Panc1 (cell line): ENCODE measurements around the gene TNNC2. TPM values are rescaled to one million over a fixed set of nuclear protein-coding genes. Genes with fewer than 3 reads are reported as not detected.

Experiments used
- ATAC-seq: fragments of 200-7000 bp; cut with Tn5 transposase; 2 replicates; pipeline ENCODE4 v1.9.1; 2020; ENCODE audit warnings: mild to moderate bottlenecking, moderate library complexity
- BruUV-seq: library from RNA; stranded (reverse); fragments of 400-500 nt; replicated peaks from 2 replicates; lab custom pipeline; 2021; lab: Mats Ljungman, UMichigan
- CTCF ChIA-PET: fragments of 300-600 bp; sonication (Branson Sonifier 250); formaldehyde crosslinking; loops from one replicate; lab custom pipeline; 2022; ENCODE audit warnings: antibody characterized with exemption; lab: Charles Lee
- POLR2A ChIA-PET: fragments of 300-600 bp; sonication (Branson Sonifier 250); formaldehyde crosslinking; loops from one replicate; lab custom pipeline; 2022; ENCODE audit warnings: antibody characterized with exemption; lab: Charles Lee
- DNase-seq: peaks from one replicate; pipeline ENCODE4 v3.0.0-alpha.2; 2010; ENCODE audit warnings: low read depth, low spot score
- H3K27ac ChIP-seq: 2 replicates; pipeline ENCODE4 v1.5.1; 2011; ENCODE audit warnings: mild to moderate bottlenecking, low read length, inconsistent platforms
- H3K27me3 ChIP-seq: fragments of 200-500 bp; sonication (Bioruptor generic); 2 replicates; pipeline ENCODE4 v1.6.0; 2014; ENCODE audit warnings: low read length, inconsistent platforms; ENCODE audit not compliant: control insufficient read depth, insufficient read depth
- H3K36me3 ChIP-seq: fragments of 200-500 bp; sonication (Bioruptor generic); 2 replicates; pipeline ENCODE4 v1.5.1; 2014; ENCODE audit warnings: inconsistent platforms, mild to moderate bottlenecking, low read length, moderate library complexity; ENCODE audit not compliant: control insufficient read depth, insufficient read depth
- H3K4me1 ChIP-seq: 2 replicates; pipeline ENCODE4 v1.5.1; 2011; ENCODE audit warnings: inconsistent platforms, mild to moderate bottlenecking, low read length, moderate library complexity; ENCODE audit not compliant: control insufficient read depth, insufficient read depth
- H3K4me3 ChIP-seq, 2 experiments: 2 replicates each; pipeline ENCODE4 v1.5.1; 2011 to 2012; ENCODE audit warnings: low read depth in 2 of 2, low read length in 2 of 2, mild to moderate bottlenecking in 2 of 2, inconsistent platforms in 1 of 2, moderate library complexity in 1 of 2
- H3K9me3 ChIP-seq: fragments of 200-500 bp; sonication (Bioruptor generic); 2 replicates; pipeline ENCODE4 v1.5.1; 2014; ENCODE audit warnings: low read depth, mild to moderate bottlenecking, inconsistent platforms, low read length, moderate library complexity; ENCODE audit not compliant: control insufficient read depth, insufficient read depth
- POLR2AphosphoS5 ChIP-seq: IDR thresholded peaks from 2 replicates; pipeline ENCODE4 v1.6.1; 2012; ENCODE audit warnings: mild to moderate bottlenecking, low read depth, low read length, moderate library complexity
- SIN3A ChIP-seq: IDR thresholded peaks from 2 replicates; pipeline ENCODE4 v1.6.1; 2012; ENCODE audit warnings: low read depth, mild to moderate bottlenecking, low read length, moderate library complexity, borderline replicate concordance; ENCODE audit not compliant: insufficient read depth
- TCF7L2 ChIP-seq: IDR thresholded peaks from 2 replicates; pipeline ENCODE4 v1.6.1; 2011; ENCODE audit warnings: mild to moderate bottlenecking, low read depth, low read length, inconsistent platforms
- in situ Hi-C: cut with HindIII; loops from 2 replicates; pipeline ENCODE4 v1.10.0; 2016; ENCODE audit warnings: low sequenced_read_pairs, low pct_unique_long_range_greater_than_20kb
- intact Hi-C: fragments of 100-400 bp; cut with micrococcal nuclease; formaldehyde crosslinking; loops from one replicate; pipeline ENCODE4 v1.10.0; 2022; ENCODE audit not compliant: unreplicated experiment
- total RNA-seq: library from RNA; stranded (reverse); gene quantifications from one replicate; pipeline ENCODE4 v1.2.1, GENCODE V29; 2021; ENCODE audit not compliant: unreplicated experiment
- TF ChIP-seq, protein P1 (sequence below), 2 experiments: IDR thresholded peaks; 2 replicates each; pipeline ENCODE4 v1.6.1; 2011 to 2012; ENCODE audit warnings: low read depth in 2 of 2, control low read depth in 1 of 2, low read length in 1 of 2, mild to moderate bottlenecking in 1 of 2, moderate library complexity in 1 of 2; ENCODE audit not compliant: insufficient read depth in 1 of 2
- TF ChIP-seq, protein P2 (sequence below): fragments of 450-650 bp; IDR thresholded peaks from 2 replicates; pipeline ENCODE4 v1.5.1; 2017; ENCODE audit warnings: mild to moderate bottlenecking

The TNNC2 gene
- total RNA-seq, 1 experiment from 2014 or later = 0.26 TPM

DNA sequence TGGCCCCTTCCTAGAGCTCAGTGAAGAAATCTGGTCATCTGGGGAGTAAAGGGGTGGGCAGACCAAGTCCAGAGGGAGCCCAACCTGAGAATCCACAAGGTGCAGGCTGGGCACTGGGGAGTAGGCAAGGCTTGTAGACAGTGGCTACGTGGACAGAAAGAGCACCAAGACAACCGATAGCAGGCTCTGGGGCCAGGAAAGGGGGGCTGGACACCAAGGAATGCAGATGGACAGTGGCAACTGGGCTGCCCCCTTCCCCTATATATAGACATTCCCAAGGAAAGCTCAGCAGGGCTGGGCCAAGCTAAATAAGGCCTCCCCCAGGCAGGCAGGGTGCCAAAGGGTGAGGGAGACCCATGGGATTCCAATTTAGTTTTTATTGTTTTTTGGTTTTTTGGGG lies 1.5 kb upstream of the TNNC2 start:
- ChIA-PET CTCF (no interaction called here), POLR2A (interaction anchor here (0.5 to 0.6 kb wide), 2 partner anchors 39 to 57 kb away, joined by 3 to 7 read pairs; no protein-coding TSS in a partner anchor)
- no peaks in the 10 kb centered on the region for H3K4me1 ChIP-seq
- TF ChIP-seq, protein P1, sequence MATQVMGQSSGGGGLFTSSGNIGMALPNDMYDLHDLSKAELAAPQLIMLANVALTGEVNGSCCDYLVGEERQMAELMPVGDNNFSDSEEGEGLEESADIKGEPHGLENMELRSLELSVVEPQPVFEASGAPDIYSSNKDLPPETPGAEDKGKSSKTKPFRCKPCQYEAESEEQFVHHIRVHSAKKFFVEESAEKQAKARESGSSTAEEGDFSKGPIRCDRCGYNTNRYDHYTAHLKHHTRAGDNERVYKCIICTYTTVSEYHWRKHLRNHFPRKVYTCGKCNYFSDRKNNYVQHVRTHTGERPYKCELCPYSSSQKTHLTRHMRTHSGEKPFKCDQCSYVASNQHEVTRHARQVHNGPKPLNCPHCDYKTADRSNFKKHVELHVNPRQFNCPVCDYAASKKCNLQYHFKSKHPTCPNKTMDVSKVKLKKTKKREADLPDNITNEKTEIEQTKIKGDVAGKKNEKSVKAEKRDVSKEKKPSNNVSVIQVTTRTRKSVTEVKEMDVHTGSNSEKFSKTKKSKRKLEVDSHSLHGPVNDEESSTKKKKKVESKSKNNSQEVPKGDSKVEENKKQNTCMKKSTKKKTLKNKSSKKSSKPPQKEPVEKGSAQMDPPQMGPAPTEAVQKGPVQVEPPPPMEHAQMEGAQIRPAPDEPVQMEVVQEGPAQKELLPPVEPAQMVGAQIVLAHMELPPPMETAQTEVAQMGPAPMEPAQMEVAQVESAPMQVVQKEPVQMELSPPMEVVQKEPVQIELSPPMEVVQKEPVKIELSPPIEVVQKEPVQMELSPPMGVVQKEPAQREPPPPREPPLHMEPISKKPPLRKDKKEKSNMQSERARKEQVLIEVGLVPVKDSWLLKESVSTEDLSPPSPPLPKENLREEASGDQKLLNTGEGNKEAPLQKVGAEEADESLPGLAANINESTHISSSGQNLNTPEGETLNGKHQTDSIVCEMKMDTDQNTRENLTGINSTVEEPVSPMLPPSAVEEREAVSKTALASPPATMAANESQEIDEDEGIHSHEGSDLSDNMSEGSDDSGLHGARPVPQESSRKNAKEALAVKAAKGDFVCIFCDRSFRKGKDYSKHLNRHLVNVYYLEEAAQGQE (IDR thresholded peaks at IDR 0.05; ENCODE audit: insufficient read depth in 1 of 2, low read depth in 2 of 2, low read length in 1 of 2) = no peak
- TF ChIP-seq SIN3A (no peak), POLR2AphosphoS5 (no peak), TCF7L2 (no peak)
- TF ChIP-seq, protein P2, sequence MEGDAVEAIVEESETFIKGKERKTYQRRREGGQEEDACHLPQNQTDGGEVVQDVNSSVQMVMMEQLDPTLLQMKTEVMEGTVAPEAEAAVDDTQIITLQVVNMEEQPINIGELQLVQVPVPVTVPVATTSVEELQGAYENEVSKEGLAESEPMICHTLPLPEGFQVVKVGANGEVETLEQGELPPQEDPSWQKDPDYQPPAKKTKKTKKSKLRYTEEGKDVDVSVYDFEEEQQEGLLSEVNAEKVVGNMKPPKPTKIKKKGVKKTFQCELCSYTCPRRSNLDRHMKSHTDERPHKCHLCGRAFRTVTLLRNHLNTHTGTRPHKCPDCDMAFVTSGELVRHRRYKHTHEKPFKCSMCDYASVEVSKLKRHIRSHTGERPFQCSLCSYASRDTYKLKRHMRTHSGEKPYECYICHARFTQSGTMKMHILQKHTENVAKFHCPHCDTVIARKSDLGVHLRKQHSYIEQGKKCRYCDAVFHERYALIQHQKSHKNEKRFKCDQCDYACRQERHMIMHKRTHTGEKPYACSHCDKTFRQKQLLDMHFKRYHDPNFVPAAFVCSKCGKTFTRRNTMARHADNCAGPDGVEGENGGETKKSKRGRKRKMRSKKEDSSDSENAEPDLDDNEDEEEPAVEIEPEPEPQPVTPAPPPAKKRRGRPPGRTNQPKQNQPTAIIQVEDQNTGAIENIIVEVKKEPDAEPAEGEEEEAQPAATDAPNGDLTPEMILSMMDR = no peak
- no peak overlapping the region for H3K4me3 ChIP-seq
- no peaks in the 10 kb centered on the region for H3K9me3 ChIP-seq
- no peak for DNase-seq
- H3K27ac ChIP-seq = no peak overlapping the region
- no peaks in the 10 kb centered on the region for H3K36me3 ChIP-seq
- ATAC-seq = no peak
- no peaks in the 10 kb centered on the region for H3K27me3 ChIP-seq
- intact Hi-C loops (no loop called here), in situ Hi-C loops (no loop called here)
- no TSS peak for BruUV-seq

DNA sequence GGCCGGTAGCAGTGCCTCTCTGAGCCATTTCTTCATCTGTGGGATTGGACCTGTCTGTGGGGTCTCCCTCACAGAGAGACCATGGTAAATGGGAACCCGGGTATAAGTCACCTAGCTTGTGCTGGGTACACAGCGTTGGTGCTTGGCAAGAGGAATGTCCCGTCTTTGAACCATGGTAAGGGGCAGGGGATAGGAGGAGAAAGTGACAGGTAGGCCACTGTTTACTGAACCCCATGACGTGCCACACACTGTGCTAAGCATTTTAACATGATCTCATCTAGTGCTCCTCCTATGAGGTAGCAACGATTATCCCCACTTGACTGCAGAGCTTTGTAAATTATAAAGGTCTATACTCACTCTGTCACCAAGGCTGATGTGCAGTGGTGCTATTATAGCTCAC lies 600 bp upstream of the TNNC2 start:
- H3K27me3 ChIP-seq = no peaks in the 10 kb centered on the region
- CTCF ChIA-PET = no interaction called here
- H3K27ac ChIP-seq = no peak overlapping the region
- no peaks in the 10 kb centered on the region for H3K36me3 ChIP-seq
- DNase-seq = no peak
- POLR2A ChIA-PET = interaction anchor here (0.6 kb wide), 1 partner anchor 58 kb away, joined by 3 read pairs; no protein-coding TSS in a partner anchor
- in situ Hi-C loops = no loop called here
- no peak overlapping the region for H3K4me3 ChIP-seq
- TF ChIP-seq TCF7L2 = no peak
- TF ChIP-seq, protein P1 (IDR thresholded peaks at IDR 0.05; ENCODE audit: insufficient read depth in 1 of 2, low read depth in 2 of 2, low read length in 1 of 2) = no peak
- no TSS peak for BruUV-seq
- H3K4me1 ChIP-seq = peaks cover 2% of the 10 kb centered on the region; the same call in 1 of the 2 replicates
- no peaks in the 10 kb centered on the region for H3K9me3 ChIP-seq
- intact Hi-C loops = no loop called here
- ATAC-seq = no peak
